WTC11 (cell line): ENCODE results near the gene ATP9B. TPM values are rescaled to one million over a fixed set of nuclear protein-coding genes. Genes with fewer than 3 reads are reported as not detected.

Source experiments
- ATAC-seq: fragments of 200-7000 bp; cut with Tn5 transposase; 2 replicates; pipeline ENCODE4 v1.10.0; 2021; ENCODE audit warnings: mild to moderate bottlenecking, moderate library complexity
- CTCF ChIA-PET: fragments of 300-600 bp; sonication (Branson Sonifier 250); formaldehyde crosslinking; loops from one replicate; lab custom pipeline; 2021; ENCODE audit warnings: antibody characterized with exemption; lab: Charles Lee
- POLR2A ChIA-PET: fragments of 350-600 bp; sonication (Branson Sonifier 250); formaldehyde crosslinking; loops from one replicate; lab custom pipeline; 2021; ENCODE audit warnings: antibody characterized with exemption; lab: Charles Lee
- DNase-seq: peaks from one replicate; pipeline ENCODE4 v3.0.0; 2021; ENCODE audit warnings: low spot score
- H3K27ac Mint-ChIP-seq: 2 replicates; pipeline ENCODE4 v1.8.0; 2021; ENCODE audit warnings: mixed read lengths
- H3K27me3 Mint-ChIP-seq: 2 replicates; pipeline ENCODE4 v1.8.0; 2021; ENCODE audit warnings: low read depth, mild to moderate bottlenecking, moderate library complexity, mixed read lengths
- H3K36me3 Mint-ChIP-seq: 2 replicates; pipeline ENCODE4 v1.8.0; 2021; ENCODE audit warnings: mixed read lengths
- H3K4me1 Mint-ChIP-seq: 2 replicates; pipeline ENCODE4 v1.8.0; 2022; ENCODE audit warnings: mixed read lengths
- H3K4me3 Mint-ChIP-seq: 2 replicates; pipeline ENCODE4 v1.8.0; 2021; ENCODE audit warnings: mild to moderate bottlenecking, moderate library complexity, mixed read lengths
- H3K9me3 Mint-ChIP-seq: 2 replicates; pipeline ENCODE4 v1.8.0; 2021; ENCODE audit warnings: mixed read lengths
- ARID4B ChIP-seq: sonication (generic); formaldehyde crosslinking; IDR thresholded peaks from 2 replicates; pipeline ENCODE4 v1.8.0; 2023; ENCODE audit warnings: missing genetic modification reagents, mild to moderate bottlenecking, borderline replicate concordance
- FOXP4 ChIP-seq: sonication (generic); formaldehyde crosslinking; IDR thresholded peaks from 2 replicates; pipeline ENCODE4 v1.8.0; 2022; ENCODE audit warnings: mild to moderate bottlenecking, missing genetic modification reagents
- HMGXB4 ChIP-seq: sonication (generic); formaldehyde crosslinking; IDR thresholded peaks from 2 replicates; pipeline ENCODE4 v1.8.1; 2023; ENCODE audit warnings: mild to moderate bottlenecking, moderate library complexity, missing genetic modification reagents
- JAZF1 ChIP-seq: fragments of 250-450 bp; sonication (Bioruptor Pico); IDR thresholded peaks from 2 replicates; pipeline ENCODE4 v1.9.0; 2021; ENCODE audit warnings: moderate library complexity, mild to moderate bottlenecking, inconsistent platforms
- KAT7 ChIP-seq: sonication (generic); formaldehyde crosslinking; IDR thresholded peaks from 2 replicates; pipeline ENCODE4 v1.8.1; 2023; ENCODE audit warnings: missing genetic modification reagents, mild to moderate bottlenecking, borderline replicate concordance
- SMAD4 ChIP-seq: sonication (generic); formaldehyde crosslinking; IDR thresholded peaks from 2 replicates; pipeline ENCODE4 v1.8.0; 2022; ENCODE audit warnings: mild to moderate bottlenecking, missing genetic modification reagents
- SOX15 ChIP-seq: fragments of 250-450 bp; sonication (Bioruptor Pico); IDR thresholded peaks from 2 replicates; pipeline ENCODE4 v1.9.0; 2021; ENCODE audit warnings: mild to moderate bottlenecking
- TEAD4 ChIP-seq: sonication (generic); formaldehyde crosslinking; IDR thresholded peaks from 2 replicates; pipeline ENCODE4 v1.8.0; 2022; ENCODE audit warnings: mild to moderate bottlenecking, missing genetic modification reagents
- ZNF263 ChIP-seq: sonication (generic); formaldehyde crosslinking; IDR thresholded peaks from 2 replicates; pipeline ENCODE4 v1.8.1; 2022; ENCODE audit warnings: low read depth, mild to moderate bottlenecking, moderate library complexity, missing genetic modification reagents
- ZNF281 ChIP-seq: sonication (generic); formaldehyde crosslinking; IDR thresholded peaks from 2 replicates; pipeline ENCODE4 v1.8.0; 2023; ENCODE audit warnings: mild to moderate bottlenecking, missing genetic modification reagents
- ZNF416 ChIP-seq: fragments of 250-450 bp; sonication (Bioruptor Pico); IDR thresholded peaks from 2 replicates; pipeline ENCODE4 v1.9.0; 2021; ENCODE audit warnings: mild to moderate bottlenecking, inconsistent platforms
- ZNF423 ChIP-seq: fragments of 250-450 bp; sonication (Bioruptor Pico); IDR thresholded peaks from 2 replicates; pipeline ENCODE4 v2.1.2; 2022; ENCODE audit warnings: mild to moderate bottlenecking, moderate library complexity
- total RNA-seq: library from RNA; stranded (reverse); gene quantifications from 3 replicates; pipeline ENCODE4 v1.2.3, GENCODE V29; 2021
- TF ChIP-seq, protein P1 (sequence below): sonication (generic); formaldehyde crosslinking; IDR thresholded peaks from 2 replicates; pipeline ENCODE4 v1.8.0; 2022; ENCODE audit warnings: mild to moderate bottlenecking, missing genetic modification reagents

ATP9B gene
- total RNA-seq, 1 experiment from 2014 or later: 19.0 TPM

DNA sequence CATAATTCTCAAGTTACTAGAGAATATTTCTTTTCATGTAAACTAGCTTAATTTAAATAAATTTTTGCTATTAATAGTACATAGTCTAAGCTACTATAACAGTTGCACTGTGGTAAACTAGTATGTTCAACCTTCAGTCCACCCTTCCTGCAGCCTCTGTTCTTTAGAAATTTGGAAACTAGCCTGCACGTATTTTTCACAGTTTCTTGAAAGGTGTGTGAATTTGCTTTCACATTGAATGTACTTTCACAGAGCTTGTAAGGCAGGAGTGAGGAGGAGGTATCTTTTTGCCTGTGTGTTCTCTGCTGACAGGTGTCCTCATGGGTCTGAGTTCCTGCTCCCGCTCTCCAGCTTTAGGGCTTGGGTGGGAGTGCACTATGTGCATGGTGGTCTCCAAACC is 117.5 kb downstream of the ATP9B start:
- no peaks in the 10 kb centered on the region for H3K9me3 Mint-ChIP-seq
- H3K4me1 Mint-ChIP-seq: peaks cover 49% of the 10 kb centered on the region
- no peaks in the 10 kb centered on the region for H3K36me3 Mint-ChIP-seq
- no peak for ATAC-seq
- DNase-seq: no peak
- no peak overlapping the region for H3K4me3 Mint-ChIP-seq
- ChIA-PET POLR2A (no interaction called here), CTCF (no interaction called here)
- H3K27me3 Mint-ChIP-seq: no peaks in the 10 kb centered on the region
- H3K27ac Mint-ChIP-seq: no peak overlapping the region; the same call in 1 of the 2 replicates
- no peak for TF ChIP-seq KAT7 (CRISPR knock-in tag)

DNA sequence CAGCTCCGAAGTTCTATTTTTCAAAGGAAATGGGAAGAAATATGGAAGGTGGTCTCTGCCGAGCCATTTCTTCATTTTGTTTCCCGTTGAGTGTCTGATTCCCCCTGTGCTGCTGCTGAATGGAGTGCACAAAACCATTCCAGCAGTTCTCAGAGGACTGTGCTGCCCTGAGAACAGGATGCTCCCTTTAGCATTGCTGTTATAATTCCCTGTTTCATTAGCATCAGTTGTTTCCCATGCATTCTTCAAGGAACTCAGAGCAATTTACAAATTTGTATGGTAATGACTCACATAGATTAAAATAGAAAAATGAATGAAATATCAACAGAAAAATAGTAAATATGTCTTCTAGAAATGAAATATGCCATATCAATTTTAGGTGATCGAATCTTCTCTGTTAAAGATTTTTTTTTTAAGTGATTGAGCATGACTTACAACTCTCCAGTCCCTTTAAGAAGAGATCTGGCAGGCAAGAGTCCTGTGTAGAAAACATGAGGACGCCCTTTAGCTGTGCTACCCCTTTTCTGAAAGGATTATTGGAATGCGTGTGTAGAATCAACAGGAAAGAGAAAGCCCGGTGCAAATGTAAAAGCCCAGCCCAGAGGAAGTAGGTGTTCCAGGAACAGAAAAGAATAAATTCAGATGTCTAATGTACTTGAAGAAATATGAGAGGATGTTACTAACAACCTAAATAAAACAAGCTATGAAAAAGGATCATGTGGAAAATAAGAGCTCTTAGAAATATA is 118.5 kb downstream of the ATP9B start:
- no peaks in the 10 kb centered on the region for H3K27me3 Mint-ChIP-seq
- H3K36me3 Mint-ChIP-seq: no peaks in the 10 kb centered on the region
- ATAC-seq (no peak), DNase-seq (no peak)
- ChIA-PET CTCF (no interaction called here), POLR2A (no interaction called here)
- TF ChIP-seq HMGXB4: no peak
- TF ChIP-seq ARID4B: no peak
- no peak for TF ChIP-seq SOX15 (CRISPR knock-in tag)
- TF ChIP-seq, protein P1, sequence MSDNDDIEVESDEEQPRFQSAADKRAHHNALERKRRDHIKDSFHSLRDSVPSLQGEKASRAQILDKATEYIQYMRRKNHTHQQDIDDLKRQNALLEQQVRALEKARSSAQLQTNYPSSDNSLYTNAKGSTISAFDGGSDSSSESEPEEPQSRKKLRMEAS (CRISPR knock-in tag): no peak
- TF ChIP-seq ZNF281: no peak
- TF ChIP-seq ZNF263 (CRISPR knock-in tag): no peak
- TF ChIP-seq SMAD4: no peak
- TF ChIP-seq TEAD4 (CRISPR knock-in tag): no peak
- no peak for TF ChIP-seq ZNF423 (CRISPR knock-in tag)
- no peak for TF ChIP-seq FOXP4
- no peak for TF ChIP-seq JAZF1 (CRISPR knock-in tag)
- no peak for TF ChIP-seq ZNF416 (CRISPR knock-in tag)
- no peaks in the 10 kb centered on the region for H3K9me3 Mint-ChIP-seq
- peaks cover 40% of the 10 kb centered on the region for H3K4me1 Mint-ChIP-seq
- peak overlapping the region; percentile 29 for H3K27ac Mint-ChIP-seq
- H3K4me3 Mint-ChIP-seq: no peak overlapping the region
